ENCODE measurements around the gene FLNC. TPM values are rescaled to one million over a fixed set of nuclear protein-coding genes. Genes with fewer than 3 reads are reported as not detected.

The FLNC gene
- total RNA-seq, 1 experiment from 2014 or later: 8.0 TPM

- no peak overlapping the region for H3K4me3 Mint-ChIP-seq
- no peak overlapping the region for H3K27ac Mint-ChIP-seq
- peaks cover 40% of the 10 kb centered on the region for H3K36me3 Mint-ChIP-seq
- TF ChIP-seq MAX (CRISPR knock-in tag; IDR thresholded peaks at IDR 0.05) (no peak), ATF3 (CRISPR knock-in tag; conservative IDR thresholded peaks at IDR 0.05) (no peak), NFE2L1 (CRISPR knock-in tag; IDR thresholded peaks at IDR 0.05) (no peak), ZNF396 (CRISPR knock-in tag; IDR thresholded peaks at IDR 0.05; ENCODE audit: borderline replicate concordance) (no peak), NFATC4 (CRISPR knock-in tag; IDR thresholded peaks at IDR 0.05) (no peak), TEAD1 (CRISPR knock-in tag; IDR thresholded peaks at IDR 0.05) (no peak), NR3C1 (CRISPR knock-in tag; conservative IDR thresholded peaks at IDR 0.05; ENCODE audit: low read depth) (no peak), ZNF281 (CRISPR knock-in tag; IDR thresholded peaks at IDR 0.05) (no peak), CTCF (IDR thresholded peaks at IDR 0.05) (no peak), ESRRA (CRISPR knock-in tag; IDR thresholded peaks at IDR 0.05; ENCODE audit: borderline replicate concordance) (no peak), MXD4 (CRISPR knock-in tag; IDR thresholded peaks at IDR 0.05; ENCODE audit: borderline replicate concordance) (no peak)
- H3K4me1 Mint-ChIP-seq: peaks cover 16% of the 10 kb centered on the region
- ChIA-PET CTCF (no interaction called here), POLR2A (no interaction called here)
- H3K27me3 Mint-ChIP-seq (ENCODE audit: low read depth): no peaks in the 10 kb centered on the region
- H3K9me3 Mint-ChIP-seq: peaks cover 3% of the 10 kb centered on the region; the same call in 1 of the 2 replicates
- DNase-seq (ENCODE audit: low spot score) (no peak), ATAC-seq (no peak)
Measured at GRCh38 chr7:128800567-128800966, 29.6 kb upstream of the FLNC start.

- no peak for DNase-seq (ENCODE audit: low spot score)
- Mint-ChIP-seq H3K27ac (no peak overlapping the region), H3K4me3 (no peak overlapping the region), H3K36me3 (peaks cover 40% of the 10 kb centered on the region), H3K4me1 (peaks cover 15% of the 10 kb centered on the region), H3K9me3 (peaks cover 3% of the 10 kb centered on the region; the same call in 1 of the 2 replicates), H3K27me3 (ENCODE audit: low read depth) (no peaks in the 10 kb centered on the region)
- ChIA-PET CTCF (interaction anchor here (1.7 kb wide), 1 partner anchor 34 kb away, joined by 3 read pairs; no protein-coding TSS in a partner anchor), POLR2A (no interaction called here)
- no peak for TF ChIP-seq EMX1 (CRISPR knock-in tag; IDR thresholded peaks at IDR 0.05)
- no peak for TF ChIP-seq SP1 (CRISPR knock-in tag; conservative IDR thresholded peaks at IDR 0.05)
- TF ChIP-seq ZNF232 (CRISPR knock-in tag; IDR thresholded peaks at IDR 0.05): no peak
- no peak for TF ChIP-seq ZNF425 (CRISPR knock-in tag; conservative IDR thresholded peaks at IDR 0.05)
- TF ChIP-seq SOX15 (CRISPR knock-in tag; IDR thresholded peaks at IDR 0.05): no peak
- TF ChIP-seq NFYB (CRISPR knock-in tag; conservative IDR thresholded peaks at IDR 0.05; ENCODE audit: low read depth): no peak
- no peak for TF ChIP-seq CREB1 (CRISPR knock-in tag; IDR thresholded peaks at IDR 0.05)
- no peak for TF ChIP-seq ESRRA (CRISPR knock-in tag; IDR thresholded peaks at IDR 0.05; ENCODE audit: borderline replicate concordance)
- no peak for TF ChIP-seq JUN (CRISPR knock-in tag; IDR thresholded peaks at IDR 0.05)
- no peak for TF ChIP-seq E2F4 (CRISPR knock-in tag; IDR thresholded peaks at IDR 0.05; ENCODE audit: borderline replicate concordance, low read depth)
- TF ChIP-seq NR3C1 (CRISPR knock-in tag; conservative IDR thresholded peaks at IDR 0.05; ENCODE audit: low read depth): no peak
- TF ChIP-seq NR2C2 (CRISPR knock-in tag; IDR thresholded peaks at IDR 0.05): no peak
- TF ChIP-seq ZNF281 (CRISPR knock-in tag; IDR thresholded peaks at IDR 0.05): no peak
- ATAC-seq: no peak
Measured at GRCh38 chr7:128801003-128801402, 29.2 kb upstream of the FLNC start.

Measured in WTC11 (cell line).